NCI-H1417 treated with DMSO at 0.1 percent for 48 hours (cell line): ENCODE results near the gene CNTNAP2.
A peak's percentile ranks its signal among the peaks of the same experiment; 100 is the strongest.

Source experiments
- DNase-seq: peaks from one replicate; lab custom pipeline; 2025; lab: John Stamatoyannopoulos, UW

Gene CNTNAP2

DNA sequence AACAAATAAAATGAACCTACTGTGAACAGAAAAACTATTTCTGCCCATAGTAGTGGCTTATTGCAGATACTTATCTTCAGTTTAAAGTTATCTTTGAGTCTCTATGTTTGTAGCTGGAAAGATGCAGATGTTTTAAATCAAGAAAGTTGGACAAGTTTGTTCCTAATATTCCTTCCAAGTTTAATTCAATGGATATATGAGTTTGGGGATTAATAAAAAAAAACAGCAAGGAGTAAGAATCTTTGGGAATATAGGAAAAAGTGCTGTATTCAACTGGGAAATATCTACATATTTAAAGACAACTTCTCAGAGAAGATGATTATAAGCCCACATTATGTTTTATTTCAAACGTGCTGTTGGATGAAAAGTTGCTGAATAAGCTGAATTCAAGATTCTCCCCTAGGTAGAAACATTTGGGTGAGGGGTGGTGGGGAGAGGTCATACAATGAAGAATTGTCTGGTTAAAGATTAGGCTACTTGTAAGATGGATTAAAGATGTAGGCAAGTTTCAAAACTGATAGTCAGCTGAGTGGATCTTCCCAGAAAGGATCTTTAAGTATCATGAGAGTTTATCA, 1135.2 kb downstream of the CNTNAP2 start:
- no peak for DNase-seq

DNA sequence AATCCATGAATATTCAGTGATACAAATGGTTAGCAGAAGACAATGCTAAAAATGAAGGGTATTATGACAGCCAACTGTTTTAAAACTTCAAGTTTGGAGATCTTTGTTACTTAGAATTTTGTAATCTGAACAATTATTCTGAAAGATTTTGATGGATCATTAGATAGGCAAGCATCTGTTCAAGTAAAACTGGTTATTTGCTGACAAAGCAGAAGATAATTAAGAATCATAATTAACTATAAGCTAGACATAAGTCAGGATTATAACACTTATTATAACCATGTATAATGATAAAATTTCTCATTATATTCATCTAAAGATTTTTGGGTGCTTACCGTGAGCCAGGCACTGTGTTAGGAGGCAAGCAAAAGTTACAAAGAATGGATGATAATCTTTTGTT, 1145.1 kb downstream of the CNTNAP2 start:
- no peak for DNase-seq

DNA sequence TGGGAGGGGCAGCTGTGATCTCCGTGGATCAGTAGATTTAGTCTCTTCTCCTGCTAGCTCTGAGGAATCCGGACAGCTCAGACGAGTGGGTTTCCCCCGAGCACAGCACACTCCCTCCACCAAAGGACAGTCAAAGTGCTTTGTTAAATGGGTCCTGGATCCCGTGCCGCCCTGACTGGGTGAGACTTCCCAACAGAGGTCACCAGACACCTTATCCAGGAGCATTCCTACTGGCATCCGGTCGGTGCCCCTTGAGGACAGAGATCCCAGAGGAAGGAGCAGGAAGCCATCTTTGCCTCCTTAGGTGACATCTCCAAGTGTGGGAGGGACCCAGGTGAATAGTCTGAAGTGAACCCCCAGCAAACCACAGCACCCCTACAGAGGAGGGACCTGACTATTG, 1148.9 kb downstream of the CNTNAP2 start:
- DNase-seq, result no peak

DNA sequence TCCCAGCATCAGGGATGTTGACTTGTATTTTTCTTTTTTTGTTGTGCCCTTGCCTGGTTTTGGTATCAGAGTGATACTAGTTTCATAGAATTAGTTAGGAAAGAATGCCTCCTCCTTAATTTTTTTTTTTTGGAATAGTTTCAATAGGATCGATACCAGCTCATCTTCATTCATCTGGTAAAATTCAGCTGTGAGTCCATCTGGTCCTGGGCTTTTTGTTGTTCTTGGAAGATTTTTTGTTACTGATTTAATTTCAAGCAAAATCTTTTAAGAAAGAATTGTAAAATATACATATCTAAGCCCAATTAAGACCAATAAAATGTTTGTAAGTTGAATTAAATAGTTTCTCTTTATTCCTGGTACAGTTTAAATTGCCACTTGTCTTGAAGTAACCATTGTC, 1159.5 kb downstream of the CNTNAP2 start:
- DNase-seq, result no peak

DNA sequence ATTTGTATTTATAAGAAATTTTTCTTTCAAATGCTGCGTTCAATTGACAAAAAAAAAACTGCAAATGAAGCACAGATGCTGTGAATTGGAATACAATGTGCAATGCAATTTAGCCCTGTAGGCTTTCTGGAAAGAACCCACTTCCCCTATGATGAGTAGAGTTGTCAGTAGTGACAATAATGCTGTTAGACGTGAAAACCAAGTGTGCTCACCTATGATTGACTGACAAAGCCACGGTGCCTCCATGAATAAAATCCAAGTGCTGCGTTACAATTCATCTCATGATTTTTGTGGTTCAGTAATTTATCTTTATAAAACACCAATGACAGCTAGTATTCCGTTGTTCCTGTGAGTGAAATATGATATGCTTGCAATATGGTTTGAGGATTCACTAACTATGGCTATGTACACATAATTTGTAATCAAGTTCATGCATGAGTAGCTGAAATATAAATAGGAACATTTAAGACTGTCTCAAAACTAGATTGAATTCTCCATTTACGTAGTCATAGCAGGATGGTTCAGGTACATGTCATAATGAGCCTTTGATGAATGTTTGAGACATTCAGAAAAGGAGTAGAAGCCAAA, 1160.3 kb downstream of the CNTNAP2 start:
- DNase-seq, result peak; percentile 91

DNA sequence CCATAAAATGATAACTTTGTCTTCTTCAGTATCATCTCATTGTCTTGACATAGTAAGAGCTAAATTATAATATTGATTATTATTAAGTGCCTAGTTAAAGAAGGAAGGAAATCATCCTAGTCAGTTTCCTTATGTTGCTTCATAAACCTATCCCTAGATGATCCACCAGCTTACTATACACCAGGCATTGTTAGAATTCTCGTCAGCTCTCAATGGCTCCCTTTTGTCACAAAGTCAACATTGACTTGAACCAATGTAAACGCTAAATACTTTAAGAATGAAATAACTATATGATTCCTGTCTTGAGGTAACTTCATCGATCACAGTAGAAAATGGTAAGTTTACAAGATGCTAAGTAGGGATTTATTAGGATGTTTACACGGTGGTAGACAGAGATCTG, 1162.9 kb downstream of the CNTNAP2 start:
- DNase-seq, result peak; percentile 83

DNA sequence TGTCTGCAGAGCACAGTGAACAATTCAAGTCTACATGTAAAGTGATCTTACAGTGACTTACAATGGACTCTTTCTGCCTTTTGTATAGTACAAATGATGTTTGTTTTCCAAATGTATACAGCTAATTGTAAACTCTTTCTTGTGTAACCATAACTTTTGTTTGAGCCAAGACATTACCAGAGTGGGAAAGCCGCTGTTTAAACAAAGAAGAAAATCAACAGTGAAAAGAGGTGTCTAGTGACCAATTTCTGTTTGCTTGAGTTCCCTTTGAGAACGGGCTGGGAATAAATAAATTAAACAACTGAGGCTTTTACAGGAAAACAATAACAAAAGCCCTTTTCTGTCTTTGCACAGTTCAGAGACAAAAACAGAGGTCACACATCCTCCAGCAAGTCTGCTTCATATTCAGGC, 1163.4 kb downstream of the CNTNAP2 start:
- peak; percentile 66 for DNase-seq

DNA sequence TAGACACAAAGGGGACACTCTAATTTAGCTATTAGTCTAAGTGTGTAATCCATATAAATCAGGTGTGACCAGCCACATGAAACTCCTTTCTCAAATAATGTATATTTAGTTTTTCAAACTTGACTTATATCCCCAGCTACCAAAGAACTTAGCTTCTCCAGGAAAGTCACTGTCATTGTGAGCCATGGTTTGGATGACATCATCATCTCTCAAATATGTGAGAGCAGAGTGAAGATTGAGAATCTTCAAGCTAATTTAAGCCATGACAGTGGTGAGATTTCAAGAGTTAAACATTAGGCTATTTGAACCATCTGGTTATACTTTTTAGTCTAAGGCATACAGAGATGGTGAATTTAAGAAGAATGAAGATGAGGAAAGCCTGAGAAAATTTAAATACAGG, 1165.6 kb downstream of the CNTNAP2 start:
- DNase-seq, result no peak

DNA sequence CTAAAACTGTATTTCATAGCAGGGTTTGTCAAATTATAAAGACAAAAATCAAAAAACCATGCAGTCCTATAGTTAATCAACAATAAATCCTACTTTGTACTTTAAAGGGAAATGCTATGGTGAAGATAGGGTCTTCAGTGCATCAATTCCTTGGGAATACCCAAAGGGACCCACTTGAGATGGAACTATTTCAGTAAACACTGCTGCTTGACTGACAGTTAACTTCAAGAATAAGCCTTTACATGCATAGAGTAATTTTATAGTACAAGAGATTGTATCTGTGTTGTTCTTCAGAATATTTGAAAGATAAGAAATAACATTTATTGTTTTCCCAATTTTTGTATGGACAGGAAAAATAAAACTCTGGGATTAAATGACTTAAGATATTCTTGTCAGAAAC, 1179.6 kb downstream of the CNTNAP2 start:
- no peak for DNase-seq

DNA sequence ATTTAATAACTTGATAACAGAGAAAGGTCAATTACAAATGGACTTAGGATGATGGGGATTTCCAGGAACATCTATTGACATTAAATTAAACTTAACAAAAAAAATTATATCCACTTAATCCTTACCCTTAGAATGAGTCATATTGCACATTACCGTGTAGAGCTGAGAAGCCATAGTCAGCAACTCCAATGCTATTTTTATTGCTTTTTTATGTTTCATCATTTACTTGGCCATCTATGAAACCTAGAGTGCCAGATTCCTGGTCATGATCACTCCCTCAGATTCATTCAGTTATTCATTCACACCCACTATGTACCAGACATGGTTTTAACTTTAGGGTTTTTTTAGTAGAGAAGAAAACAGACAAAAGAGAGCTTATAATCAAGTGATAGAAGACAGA, 1180.4 kb downstream of the CNTNAP2 start:
- DNase-seq, result no peak

DNA sequence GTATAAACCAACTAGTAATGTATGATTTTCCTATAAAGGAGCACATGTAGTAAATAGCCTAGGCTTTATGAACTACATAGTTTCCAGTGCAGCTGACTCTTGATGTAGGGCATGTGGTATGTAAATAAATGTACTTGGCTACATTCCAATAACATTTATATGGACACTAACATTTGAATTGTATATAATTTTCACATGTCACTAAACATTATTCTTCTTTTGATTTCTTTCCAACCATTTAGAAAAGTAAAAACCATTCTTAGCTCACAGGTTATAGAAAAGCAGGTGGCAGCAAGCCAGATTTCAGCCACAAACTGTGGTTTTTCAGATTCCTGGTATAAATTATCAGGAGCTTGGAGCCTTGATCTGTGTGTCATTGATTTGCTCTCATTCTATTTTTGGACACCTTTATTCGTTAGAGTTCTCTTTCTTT, 1182.0 kb downstream of the CNTNAP2 start:
- DNase-seq, result peak; percentile 76

DNA sequence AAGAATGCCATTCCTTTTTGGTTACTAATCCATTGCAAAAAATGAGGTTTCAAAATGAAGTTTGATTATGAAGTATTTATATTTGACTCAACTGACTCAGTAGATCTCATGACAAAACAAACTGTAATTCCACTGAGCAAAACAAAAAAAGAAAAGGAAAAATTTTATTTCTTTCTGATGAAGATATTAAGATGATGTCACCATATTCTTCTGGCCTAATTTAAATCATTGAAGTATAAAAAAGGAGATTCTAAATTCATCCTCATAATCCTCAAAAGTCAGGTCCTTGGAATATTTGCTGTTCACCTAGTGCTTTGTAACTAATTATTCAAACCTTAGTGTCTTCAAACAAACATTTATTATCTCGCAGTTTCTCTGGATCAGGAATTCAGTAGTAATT, 1183.7 kb downstream of the CNTNAP2 start:
- DNase-seq, result no peak

DNA sequence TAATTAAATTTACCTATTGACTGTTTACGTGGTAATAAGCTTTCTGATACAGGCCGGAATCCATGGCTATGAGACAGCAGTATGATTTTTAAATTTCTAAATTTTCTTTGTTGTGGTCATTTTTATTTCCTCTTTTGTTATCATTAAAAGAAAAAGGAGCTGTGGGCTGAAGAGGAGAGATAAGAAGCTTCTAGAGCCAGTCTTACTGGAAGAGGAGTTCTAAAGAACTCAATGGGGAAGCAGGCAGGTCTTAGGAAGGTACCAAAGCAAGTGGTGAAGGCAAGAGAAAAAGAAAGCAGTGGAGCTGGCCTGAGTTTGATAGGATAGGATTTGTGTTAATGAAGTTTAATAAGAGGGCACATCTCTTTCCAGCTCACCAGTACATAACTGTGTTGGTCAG, 1187.8 kb downstream of the CNTNAP2 start:
- DNase-seq, result no peak

DNA sequence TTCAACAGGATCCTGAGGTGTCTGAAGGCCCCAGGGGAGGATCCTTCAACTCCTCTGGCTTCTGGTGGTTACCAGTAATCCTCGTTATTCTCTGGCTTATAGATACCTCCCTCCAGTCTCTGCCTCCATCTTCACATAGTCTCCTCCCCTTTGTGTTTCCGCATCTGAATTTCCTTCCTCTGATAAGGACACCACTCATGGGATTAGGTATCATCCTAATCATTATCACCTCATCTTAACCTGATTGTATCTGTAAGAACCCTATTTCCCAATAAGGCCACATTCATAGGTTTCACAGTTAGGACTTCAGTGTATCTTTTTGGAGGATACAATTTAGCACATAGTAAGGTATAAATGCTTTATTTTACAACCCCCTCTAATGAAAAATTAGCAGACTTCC, 1189.2 kb downstream of the CNTNAP2 start:
- DNase-seq, result no peak

DNA sequence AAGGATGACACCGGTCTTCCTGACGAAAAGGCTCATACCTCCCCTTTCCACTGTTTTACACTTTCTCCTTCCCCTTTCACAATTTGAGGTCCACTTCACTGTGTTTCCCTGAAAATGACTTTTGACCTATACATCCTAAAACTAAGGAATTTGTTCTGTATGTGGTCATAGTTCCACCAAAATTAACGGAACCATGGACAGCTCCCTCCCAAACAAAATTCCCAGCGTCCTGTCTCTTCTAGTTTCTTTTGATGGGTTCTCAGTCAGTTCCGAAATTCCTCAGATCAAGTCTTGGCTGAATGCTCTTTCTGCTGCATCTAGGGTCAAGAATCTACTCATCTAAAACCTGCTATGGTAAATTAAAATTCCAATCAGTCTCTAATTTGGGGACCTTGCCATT, 1191.9 kb downstream of the CNTNAP2 start:
- no peak for DNase-seq

DNA sequence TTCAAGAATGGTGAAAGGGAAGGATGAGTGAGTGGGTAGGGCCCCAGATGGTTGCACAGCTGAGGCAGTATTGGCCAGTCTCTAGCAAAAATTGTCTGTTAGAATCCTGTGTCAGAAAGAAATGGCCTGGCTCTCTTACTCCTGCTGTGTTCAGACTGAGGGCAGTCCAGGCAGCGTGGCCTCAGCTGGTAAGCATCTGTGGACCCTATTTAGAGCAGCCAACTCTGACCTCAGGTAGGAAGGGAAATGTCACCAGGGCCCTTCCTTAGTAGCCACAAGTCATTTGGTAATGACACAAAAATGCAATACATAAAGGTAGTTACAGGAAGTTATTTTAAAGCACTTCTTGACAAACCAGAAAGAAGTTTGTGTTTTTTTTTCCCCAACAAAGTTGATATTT, 1194.7 kb downstream of the CNTNAP2 start:
- DNase-seq, result no peak

DNA sequence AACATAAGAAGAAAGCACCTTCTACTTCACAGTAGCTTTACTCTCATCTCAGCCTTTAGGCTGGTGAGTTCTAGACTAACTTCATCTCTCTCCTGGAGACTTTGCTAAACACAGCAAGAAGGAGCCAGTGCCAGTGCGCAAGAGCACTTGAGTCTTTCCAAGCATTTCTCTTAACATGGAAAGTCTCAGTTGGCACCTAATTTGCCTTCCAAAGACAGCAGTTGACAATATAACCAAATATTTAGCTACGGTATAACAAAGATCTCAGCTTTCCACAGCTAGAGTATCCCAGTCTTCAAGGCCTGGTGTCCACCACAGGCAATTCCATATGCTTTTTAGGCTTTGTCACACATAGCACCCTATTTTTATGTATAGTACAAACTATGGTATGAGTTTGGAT, 1204.9 kb downstream of the CNTNAP2 start:
- no peak for DNase-seq

DNA sequence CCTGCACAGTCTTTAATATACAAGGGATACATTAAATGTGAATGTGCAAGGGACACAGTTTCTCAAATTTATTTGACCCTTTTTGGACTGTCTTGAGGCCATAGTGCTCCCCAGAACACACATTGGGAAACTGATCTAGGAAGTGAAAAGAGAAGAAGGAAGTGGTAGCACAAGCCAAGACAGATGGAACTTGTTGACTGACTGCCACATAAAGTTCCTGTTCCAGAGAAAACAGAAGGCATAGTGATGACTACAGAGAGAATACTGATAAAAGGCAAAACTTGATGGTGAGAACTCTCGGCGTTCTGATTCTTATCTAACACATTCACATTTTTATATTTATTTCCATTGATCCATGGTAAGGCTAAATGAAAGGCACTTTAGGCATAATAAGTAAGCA, 1216.4 kb downstream of the CNTNAP2 start:
- DNase-seq, result no peak

DNA sequence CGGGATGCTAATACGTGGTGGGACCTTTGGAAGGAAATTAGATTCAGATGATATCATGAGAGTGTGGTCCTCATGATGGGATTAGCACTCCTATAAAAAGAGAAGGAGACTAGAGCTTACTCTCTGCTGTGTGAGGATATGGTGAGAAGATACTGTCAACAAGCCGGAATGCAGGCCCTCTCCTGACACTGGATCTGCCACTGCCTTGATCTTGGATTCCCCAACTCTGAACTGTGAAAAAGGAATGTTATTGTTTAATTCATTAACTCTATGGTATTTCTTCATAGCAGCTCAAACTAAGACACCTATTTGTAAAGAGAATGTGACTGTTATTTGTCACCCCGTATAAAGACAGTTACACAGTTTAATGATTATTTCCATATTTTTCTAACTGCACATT, 1246.5 kb downstream of the CNTNAP2 start:
- DNase-seq, result no peak

DNA sequence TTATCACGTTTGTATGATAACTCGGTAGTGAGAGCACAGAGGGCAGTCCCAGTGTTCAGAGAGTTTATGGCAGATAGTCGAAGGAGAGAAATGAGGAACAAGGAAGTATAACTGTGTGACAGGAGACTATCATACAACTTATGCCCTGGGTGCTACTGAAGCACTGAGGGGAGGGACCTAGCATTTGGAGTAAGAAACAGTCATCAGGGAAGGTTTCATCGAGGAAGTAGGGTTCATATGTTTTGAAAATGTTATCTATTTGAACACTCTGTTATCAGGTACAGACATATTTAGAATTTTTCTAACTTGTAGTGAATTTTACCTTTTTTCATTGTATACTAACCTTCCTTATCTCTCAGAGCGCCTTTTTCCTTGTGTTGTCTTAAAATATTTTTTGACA, 1259.6 kb downstream of the CNTNAP2 start:
- no peak for DNase-seq

DNA sequence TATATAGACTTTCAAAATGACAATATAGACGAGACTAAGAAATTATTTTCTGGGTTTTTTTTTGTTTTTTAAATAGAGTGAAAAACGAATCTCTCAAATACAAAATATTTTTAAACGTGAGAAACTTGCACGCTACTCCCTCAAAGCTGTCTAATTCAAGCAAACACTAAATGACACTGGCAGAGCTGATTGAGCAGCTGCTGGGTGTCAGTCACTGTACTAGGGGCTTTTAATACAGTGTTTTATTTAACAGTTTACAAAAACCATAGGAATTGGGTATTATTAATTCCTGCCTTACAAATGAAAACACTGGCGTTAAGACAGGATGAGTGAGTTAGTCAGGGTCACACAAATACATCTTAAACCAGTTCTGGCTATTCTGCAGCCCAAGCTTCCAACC, 1264.3 kb downstream of the CNTNAP2 start:
- DNase-seq, result no peak

DNA sequence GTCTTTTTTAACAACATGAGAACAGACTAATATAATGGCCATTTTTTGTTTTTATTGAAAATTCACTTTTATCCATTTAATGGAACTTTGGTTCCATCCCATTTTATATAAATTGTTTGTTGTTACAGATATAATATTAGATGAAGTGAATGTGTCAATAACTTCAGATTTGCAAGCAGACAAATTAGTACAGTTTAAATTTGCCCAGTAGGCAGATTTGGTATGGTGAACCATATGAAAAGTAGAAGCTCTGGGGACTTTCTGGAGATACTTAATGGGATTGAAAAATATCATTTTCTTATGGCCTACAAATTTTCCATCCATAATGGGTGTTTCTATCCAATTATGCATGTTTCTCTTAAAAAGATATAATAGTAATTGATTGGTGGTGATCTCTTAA, 1277.7 kb downstream of the CNTNAP2 start:
- DNase-seq, result no peak

DNA sequence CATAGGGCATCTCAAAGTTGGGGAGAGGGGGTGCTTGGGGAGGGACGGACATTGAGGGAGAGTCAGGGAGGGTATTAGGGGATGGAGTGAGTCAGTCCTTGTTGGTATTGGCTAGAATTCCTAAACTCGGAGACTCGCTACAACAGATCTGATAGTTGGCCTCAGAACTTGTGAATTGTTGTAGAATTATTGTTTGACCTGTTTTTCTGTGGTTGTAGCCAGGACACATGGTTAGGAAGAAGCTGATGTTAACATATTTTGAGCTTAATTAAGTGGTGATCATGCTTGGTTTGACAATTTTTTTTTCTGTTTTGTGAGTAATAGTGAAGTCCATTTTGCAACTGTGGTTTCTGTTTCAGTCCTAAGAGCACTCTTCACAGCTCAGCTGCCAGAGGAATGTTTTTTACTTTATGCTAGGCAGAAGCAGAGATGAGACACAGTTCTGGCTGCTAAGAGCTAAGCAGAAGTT, 1283.7 kb downstream of the CNTNAP2 start:
- DNase-seq, result no peak

DNA sequence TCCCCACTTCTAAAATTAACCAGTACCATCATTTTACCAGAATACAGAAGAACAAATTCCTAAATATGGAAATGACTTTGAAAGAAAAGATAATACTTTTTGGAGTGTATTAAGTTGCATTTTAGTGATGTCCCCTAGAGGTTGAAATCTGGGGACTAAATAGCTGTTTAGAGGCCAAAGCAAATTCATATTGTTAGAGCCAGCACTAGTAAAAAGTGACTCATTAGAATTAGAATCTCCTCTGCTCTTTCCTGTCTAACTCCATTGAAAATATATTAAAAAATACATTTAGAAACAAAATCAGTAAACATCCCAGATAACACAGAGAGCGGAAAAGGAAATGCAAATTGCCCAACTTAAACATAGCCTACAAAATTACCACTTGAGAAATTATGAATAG, 1284.3 kb downstream of the CNTNAP2 start:
- DNase-seq, result no peak
